ENCODE data around the gene TTC19. TPM values are rescaled to one million over a fixed set of nuclear protein-coding genes. Genes with fewer than 3 reads are reported as not detected.

TTC19 gene
- total and polyA plus RNA-seq, 8 donors = 12.6 to 1,106 (median 54.0) TPM

- Histone ChIP-seq H3K9me3 (no peaks in the 10 kb centered on the region), H3K36me3 (peaks cover 60 to 100% (median 100%) of the 10 kb centered on the region in 4 donors), H3K4me1 (peaks cover 0 to 3% (median 0%) of the 10 kb centered on the region in 4 donors), H3K27me3 (no peaks in the 10 kb centered on the region), H3K4me3 (no peak overlapping the region), H3K27ac (no peak overlapping the region)
- DNase-seq = no peak
- 90 to 93% (median 92%) methylated on average over 7 of the region's 7 CpGs for WGBS, 5 donors
- intact Hi-C loops (cut with DNase I; ENCODE audit: low total_unique reads) = no loop called here
- TF ChIP-seq, protein P1, sequence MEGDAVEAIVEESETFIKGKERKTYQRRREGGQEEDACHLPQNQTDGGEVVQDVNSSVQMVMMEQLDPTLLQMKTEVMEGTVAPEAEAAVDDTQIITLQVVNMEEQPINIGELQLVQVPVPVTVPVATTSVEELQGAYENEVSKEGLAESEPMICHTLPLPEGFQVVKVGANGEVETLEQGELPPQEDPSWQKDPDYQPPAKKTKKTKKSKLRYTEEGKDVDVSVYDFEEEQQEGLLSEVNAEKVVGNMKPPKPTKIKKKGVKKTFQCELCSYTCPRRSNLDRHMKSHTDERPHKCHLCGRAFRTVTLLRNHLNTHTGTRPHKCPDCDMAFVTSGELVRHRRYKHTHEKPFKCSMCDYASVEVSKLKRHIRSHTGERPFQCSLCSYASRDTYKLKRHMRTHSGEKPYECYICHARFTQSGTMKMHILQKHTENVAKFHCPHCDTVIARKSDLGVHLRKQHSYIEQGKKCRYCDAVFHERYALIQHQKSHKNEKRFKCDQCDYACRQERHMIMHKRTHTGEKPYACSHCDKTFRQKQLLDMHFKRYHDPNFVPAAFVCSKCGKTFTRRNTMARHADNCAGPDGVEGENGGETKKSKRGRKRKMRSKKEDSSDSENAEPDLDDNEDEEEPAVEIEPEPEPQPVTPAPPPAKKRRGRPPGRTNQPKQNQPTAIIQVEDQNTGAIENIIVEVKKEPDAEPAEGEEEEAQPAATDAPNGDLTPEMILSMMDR (IDR thresholded peaks at IDR 0.05) = no peak
- no peak for TF ChIP-seq EP300 (IDR thresholded peaks at IDR 0.05)
- TF ChIP-seq POLR2A (IDR thresholded peaks at IDR 0.05) = no peak
- TF ChIP-seq POLR2AphosphoS5 (IDR thresholded peaks at IDR 0.05) = no peak
These were observed 34.2 kb downstream of the TTC19 start for GRCh38 chr17:16033729-16034349.

DNA sequence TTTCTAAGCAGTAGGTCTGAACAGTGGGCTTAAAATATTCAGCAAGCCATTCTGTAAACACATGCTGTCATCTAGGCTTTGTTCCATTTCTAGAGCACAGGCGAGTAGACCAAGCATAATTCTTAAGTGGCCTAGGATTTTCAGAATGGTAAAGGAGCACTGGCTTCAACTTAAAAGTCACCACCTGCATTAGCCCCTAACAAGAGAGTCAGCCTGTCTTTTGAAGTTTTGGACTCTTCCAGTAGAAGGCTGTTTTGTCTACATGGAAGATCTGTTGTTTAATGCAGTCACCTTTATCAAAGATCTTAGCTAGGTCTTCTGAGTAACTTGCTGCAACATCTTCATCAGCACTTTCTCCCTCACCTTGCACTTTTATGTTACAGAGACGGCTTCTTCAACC lies 36.6 kb downstream of the TTC19 start:
- TF ChIP-seq POLR2AphosphoS5 (IDR thresholded peaks at IDR 0.05) (no peak), EP300 (IDR thresholded peaks at IDR 0.05) (no peak), POLR2A (IDR thresholded peaks at IDR 0.05) (no peak)
- TF ChIP-seq, protein P1 (IDR thresholded peaks at IDR 0.05) = no peak
- intact Hi-C loops (cut with DNase I; ENCODE audit: low total_unique reads) = no loop called here
- WGBS, 5 donors = 86 to 97% (median 95%) methylated on average over 2 of the region's 2 CpGs
- Histone ChIP-seq H3K4me3 (no peak overlapping the region), H3K9me3 (no peaks in the 10 kb centered on the region), H3K36me3 (peaks cover 60 to 100% (median 97%) of the 10 kb centered on the region in 4 donors), H3K4me1 (peaks cover 0 to 12% (median 7%) of the 10 kb centered on the region in 4 donors), H3K27me3 (no peaks in the 10 kb centered on the region), H3K27ac (no peak overlapping the region)
- DNase-seq = no peak

DNA sequence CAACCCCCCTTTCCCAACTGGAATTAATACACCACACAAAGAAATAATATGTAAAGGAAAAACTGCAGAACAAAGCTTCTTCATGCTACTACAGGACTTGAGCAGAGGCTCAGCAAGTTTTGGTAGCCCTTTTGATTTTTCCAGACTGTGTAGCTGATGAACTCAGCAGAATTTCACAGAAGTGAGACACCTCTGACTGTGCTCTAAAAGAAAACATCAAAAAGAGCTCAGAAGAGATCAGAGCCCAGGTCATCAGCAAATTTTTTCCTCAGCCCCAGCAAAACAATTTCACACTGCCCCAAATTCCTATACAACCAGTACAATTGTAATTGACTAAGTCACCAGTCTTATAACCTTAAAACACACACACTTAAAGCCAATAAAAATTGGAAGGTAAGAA lies 38.0 kb downstream of the TTC19 start:
- Histone ChIP-seq H3K4me3 (no peak overlapping the region), H3K27me3 (no peaks in the 10 kb centered on the region), H3K27ac (no peak overlapping the region), H3K9me3 (no peaks in the 10 kb centered on the region), H3K4me1 (peaks cover 0 to 17% (median 8%) of the 10 kb centered on the region in 4 donors), H3K36me3 (peaks cover 52 to 100% (median 97%) of the 10 kb centered on the region in 4 donors)
- TF ChIP-seq POLR2A (IDR thresholded peaks at IDR 0.05) = no peak
- no peak for TF ChIP-seq EP300 (IDR thresholded peaks at IDR 0.05)
- TF ChIP-seq, protein P1 (IDR thresholded peaks at IDR 0.05) = no peak
- TF ChIP-seq POLR2AphosphoS5 (IDR thresholded peaks at IDR 0.05) = no peak
- no peak for DNase-seq
- intact Hi-C loops (cut with DNase I; ENCODE audit: low total_unique reads) = no loop called here

DNA sequence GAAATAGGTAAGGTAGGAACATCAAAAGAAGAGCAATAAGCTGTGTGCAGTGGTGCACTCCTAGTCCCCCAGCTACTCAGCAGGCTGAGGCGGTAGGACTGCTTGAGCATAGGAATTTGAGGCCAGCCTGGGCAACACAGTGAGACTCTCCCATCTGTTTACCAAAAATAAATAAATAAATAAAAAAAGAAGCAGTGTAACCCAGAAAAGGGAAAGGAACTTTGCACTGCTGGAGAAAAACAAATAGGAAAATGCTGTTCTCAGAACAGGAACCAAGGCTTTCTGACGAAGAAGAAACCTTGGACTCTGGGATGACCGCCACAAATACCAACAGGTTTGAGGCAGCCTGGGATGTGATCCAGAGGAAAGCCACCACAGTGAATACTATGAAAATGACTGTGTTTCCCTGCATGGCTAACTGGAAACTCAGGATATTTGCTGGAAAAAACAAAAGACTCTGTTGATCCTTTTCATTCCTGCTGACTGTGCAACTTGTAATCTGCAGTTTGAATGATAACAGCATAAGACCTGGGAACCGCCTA lies 41.2 kb downstream of the TTC19 start:
- 32 to 72% (median 44%) methylated on average over 4 of the region's 4 CpGs for WGBS, 5 donors

GRCh38 chr17:16044487-16044886 lies 44.9 kb downstream of the TTC19 start:
- TF ChIP-seq, protein P1 (IDR thresholded peaks at IDR 0.05) = no peak
- TF ChIP-seq POLR2A (IDR thresholded peaks at IDR 0.05) (no peak), EP300 (IDR thresholded peaks at IDR 0.05) (no peak), POLR2AphosphoS5 (IDR thresholded peaks at IDR 0.05) (no peak)
- Histone ChIP-seq H3K27ac (no peak overlapping the region), H3K27me3 (no peaks in the 10 kb centered on the region), H3K4me1 (peaks cover 0 to 17% (median 10%) of the 10 kb centered on the region in 4 donors), H3K36me3 (peaks cover 63 to 98% (median 96%) of the 10 kb centered on the region in 4 donors), H3K4me3 (no peak overlapping the region), H3K9me3 (no peaks in the 10 kb centered on the region)
- intact Hi-C loops (cut with DNase I; ENCODE audit: low total_unique reads) = no loop called here
- WGBS, 5 donors = 80 to 85% (median 83%) methylated on average over 10 of the region's 10 CpGs
- no peak for DNase-seq

More for the DNA sequence above, 41.2 kb downstream of the TTC19 start:
- TF ChIP-seq POLR2AphosphoS5 (IDR thresholded peaks at IDR 0.05) (peak in 1 of 3 donors; percentile 28), POLR2A (IDR thresholded peaks at IDR 0.05) (no peak)
- Histone ChIP-seq H3K36me3 (peaks cover 54 to 100% (median 97%) of the 10 kb centered on the region in 4 donors), H3K9me3 (no peaks in the 10 kb centered on the region), H3K27ac (peak overlapping the region; percentile 22 to 72 (median 50)), H3K4me1 (peaks cover 0 to 17% (median 8%) of the 10 kb centered on the region in 4 donors), H3K27me3 (no peaks in the 10 kb centered on the region), H3K4me3 (no peak overlapping the region)
- intact Hi-C loops (cut with DNase I; ENCODE audit: low total_unique reads) = no loop called here
- DNase-seq = peak; percentile 56 to 66
